ENCODE measurements around the gene TIMD4. TPM values are rescaled to one million over a fixed set of nuclear protein-coding genes. Genes with fewer than 3 reads are reported as not detected.
"Not testable (repeated sequence)": the region's sequence is repeated elsewhere in the genome, so short reads cannot be mapped to it uniquely, and the experiment has no call there.

The TIMD4 gene
- total RNA-seq, 2 experiments from 2014 or later = 2.7 to 4.0 TPM

- peaks cover 32% of the 10 kb centered on the region for H3K4me1 Mint-ChIP-seq (ENCODE audit: low read depth)
- CTCF ChIA-PET = no interaction called here
- peaks cover 43% of the 10 kb centered on the region for H3K36me3 Mint-ChIP-seq (ENCODE audit: low read depth)
- ATAC-seq = no peak
- no peak overlapping the region for H3K27ac Mint-ChIP-seq
- POLR2A ChIA-PET = no interaction called here
- no peak overlapping the region for H3K4me3 Mint-ChIP-seq
- H3K27me3 Mint-ChIP-seq (ENCODE audit: low read depth) = no peaks in the 10 kb centered on the region
- H3K9me3 Mint-ChIP-seq (ENCODE audit: insufficient read depth) = no peaks in the 10 kb centered on the region
- DNase-seq = no peak
Observed at GRCh38 chr5:156950716-156951115, 12.3 kb downstream of the TIMD4 start.

- POLR2A ChIA-PET = no interaction called here
- Mint-ChIP-seq H3K36me3 (ENCODE audit: low read depth) (peaks cover 49% of the 10 kb centered on the region), H3K27ac (peak overlapping the region; percentile 68), H3K9me3 (ENCODE audit: insufficient read depth) (no peaks in the 10 kb centered on the region), H3K27me3 (ENCODE audit: low read depth) (no peaks in the 10 kb centered on the region), H3K4me1 (ENCODE audit: low read depth) (peaks cover 39% of the 10 kb centered on the region), H3K4me3 (no peak overlapping the region)
- CTCF ChIA-PET = interaction anchor here (0.9 to 2.2 kb wide), 4 partner anchors 8 to 75 kb away, joined by 3 to 5 read pairs (median 3); no protein-coding TSS in a partner anchor
- ATAC-seq = no peak
- no peak for DNase-seq
Observed at GRCh38 chr5:156949424-156949823, 13.6 kb downstream of the TIMD4 start.

- Mint-ChIP-seq H3K9me3 (ENCODE audit: insufficient read depth) (no peaks in the 10 kb centered on the region), H3K27me3 (ENCODE audit: low read depth) (no peaks in the 10 kb centered on the region)
Observed at GRCh38 chr5:156947925-156948324, 15.1 kb downstream of the TIMD4 start.

GRCh38 chr5:156942064-156942463 lies 21.0 kb downstream of the TIMD4 start:
- no peaks in the 10 kb centered on the region for H3K27me3 Mint-ChIP-seq (ENCODE audit: low read depth)
- peaks cover 15% of the 10 kb centered on the region for H3K9me3 Mint-ChIP-seq (ENCODE audit: insufficient read depth)
- ChIA-PET POLR2A (interaction anchor here (1.0 to 2.1 kb wide), 4 partner anchors 14 to 200 kb away, joined by 3 to 9 read pairs (median 4); partner anchors contain the start of genes HAVCR2 and MED7), CTCF (interaction anchor here (0.8 to 2.4 kb wide), 11 partner anchors 8 to 234 kb away, joined by 3 to 11 read pairs (median 5); no protein-coding TSS in a partner anchor)
- ATAC-seq (peak; percentile 76), DNase-seq (no peak)
- peak overlapping the region; percentile 20 for H3K4me3 Mint-ChIP-seq
- H3K4me1 Mint-ChIP-seq (ENCODE audit: low read depth) = peaks cover 57% of the 10 kb centered on the region
- peak overlapping the region; percentile 94 for H3K27ac Mint-ChIP-seq
- peaks cover 51% of the 10 kb centered on the region for H3K36me3 Mint-ChIP-seq (ENCODE audit: low read depth)

More at GRCh38 chr5:156947925-156948324, 15.1 kb downstream of the TIMD4 start:
- ATAC-seq = peak; percentile 76
- Mint-ChIP-seq H3K4me1 (ENCODE audit: low read depth) (peaks cover 47% of the 10 kb centered on the region), H3K4me3 (no peak overlapping the region), H3K27ac (peak overlapping the region; percentile 61), H3K36me3 (ENCODE audit: low read depth) (peaks cover 54% of the 10 kb centered on the region)
- ChIA-PET POLR2A (no interaction called here), CTCF (no interaction called here)
- DNase-seq = peak; percentile 77

- CTCF ChIA-PET = interaction anchor here (0.9 kb wide), 1 partner anchor 86 kb away, joined by 4 read pairs; no protein-coding TSS in a partner anchor
- Mint-ChIP-seq H3K36me3 (ENCODE audit: low read depth) (peaks cover 46% of the 10 kb centered on the region), H3K4me1 (ENCODE audit: low read depth) (peaks cover 64% of the 10 kb centered on the region), H3K27ac (peak overlapping the region; percentile 23), H3K9me3 (ENCODE audit: insufficient read depth) (peaks cover 15% of the 10 kb centered on the region)
- DNase-seq; H3K27me3 Mint-ChIP-seq (ENCODE audit: low read depth); H3K4me3 Mint-ChIP-seq; POLR2A ChIA-PET; ATAC-seq: not testable (repeated sequence)
Observed at GRCh38 chr5:156940462-156940861, 22.6 kb downstream of the TIMD4 start.

GRCh38 chr5:156936972-156937371 lies 26.1 kb downstream of the TIMD4 start:
- ChIA-PET POLR2A (no interaction called here), CTCF (interaction anchor here (0.9 to 6.5 kb wide), 7 partner anchors 16 to 195 kb away, joined by 3 to 44 read pairs (median 3); partner anchors contain the start of gene HAVCR2)
- DNase-seq (no peak), ATAC-seq (no peak)
- peaks cover 75% of the 10 kb centered on the region for H3K4me1 Mint-ChIP-seq (ENCODE audit: low read depth)
- H3K27ac Mint-ChIP-seq = no peak overlapping the region
- peaks cover 15% of the 10 kb centered on the region for H3K9me3 Mint-ChIP-seq (ENCODE audit: insufficient read depth)
- no peaks in the 10 kb centered on the region for H3K27me3 Mint-ChIP-seq (ENCODE audit: low read depth)
- H3K4me3 Mint-ChIP-seq = no peak overlapping the region
- H3K36me3 Mint-ChIP-seq (ENCODE audit: low read depth) = peaks cover 34% of the 10 kb centered on the region

- no peaks in the 10 kb centered on the region for H3K27me3 Mint-ChIP-seq (ENCODE audit: low read depth)
- CTCF ChIA-PET = interaction anchor here (0.6 to 6.5 kb wide), 27 partner anchors 8 to 267 kb away, joined by 3 to 44 read pairs (median 3); no protein-coding TSS in a partner anchor
- DNase-seq (peak; percentile 82), ATAC-seq (peak; percentile 57)
- H3K36me3 Mint-ChIP-seq (ENCODE audit: low read depth) = peaks cover 40% of the 10 kb centered on the region
- peaks cover 16% of the 10 kb centered on the region for H3K9me3 Mint-ChIP-seq (ENCODE audit: insufficient read depth)
- peaks cover 82% of the 10 kb centered on the region for H3K4me1 Mint-ChIP-seq (ENCODE audit: low read depth)
- POLR2A ChIA-PET = interaction anchor here (0.8 to 1.4 kb wide), 2 partner anchors 14 to 87 kb away, joined by 3 to 4 read pairs; no protein-coding TSS in a partner anchor
- peak overlapping the region; percentile 41 for H3K27ac Mint-ChIP-seq
- H3K4me3 Mint-ChIP-seq = peak overlapping the region; percentile 18
Observed at GRCh38 chr5:156934450-156935211, 28.4 kb downstream of the TIMD4 start.

GRCh38 chr5:156929366-156929948 lies 33.6 kb downstream of the TIMD4 start:
- DNase-seq (no peak), ATAC-seq (peak; percentile 63)
- Mint-ChIP-seq H3K4me3 (no peak overlapping the region), H3K27ac (peak overlapping the region; percentile 89), H3K27me3 (ENCODE audit: low read depth) (no peaks in the 10 kb centered on the region), H3K36me3 (ENCODE audit: low read depth) (peaks cover 49% of the 10 kb centered on the region), H3K9me3 (ENCODE audit: insufficient read depth) (peaks cover 6% of the 10 kb centered on the region), H3K4me1 (ENCODE audit: low read depth) (peaks cover 86% of the 10 kb centered on the region)
- POLR2A ChIA-PET = interaction anchor here (0.6 to 3.9 kb wide), 4 partner anchors 9 to 225 kb away, joined by 3 to 19 read pairs (median 7); partner anchors contain the start of gene MED7
- CTCF ChIA-PET = interaction anchor here (1.0 to 4.5 kb wide), 7 partner anchors 9 to 213 kb away, joined by 3 to 26 read pairs (median 3); partner anchors contain the start of gene MED7

GRCh38 chr5:156927545-156927944 lies 35.5 kb downstream of the TIMD4 start:
- Mint-ChIP-seq H3K36me3 (ENCODE audit: low read depth) (peaks cover 50% of the 10 kb centered on the region), H3K27me3 (ENCODE audit: low read depth) (no peaks in the 10 kb centered on the region), H3K27ac (peak overlapping the region; percentile 89), H3K4me1 (ENCODE audit: low read depth) (peaks cover 74% of the 10 kb centered on the region), H3K4me3 (no peak overlapping the region), H3K9me3 (ENCODE audit: insufficient read depth) (peaks cover 6% of the 10 kb centered on the region)
- no peak for ATAC-seq
- CTCF ChIA-PET = interaction anchor here (1.5 to 2.8 kb wide), 4 partner anchors 8 to 91 kb away, joined by 3 to 16 read pairs (median 6); no protein-coding TSS in a partner anchor
- POLR2A ChIA-PET = interaction anchor here (1.6 to 3.9 kb wide), 2 partner anchors 14 to 215 kb away, joined by 3 to 19 read pairs; partner anchors contain the start of gene MED7
- DNase-seq = no peak

GRCh38 chr5:156925767-156926166 lies 37.3 kb downstream of the TIMD4 start:
- H3K9me3 Mint-ChIP-seq (ENCODE audit: insufficient read depth); H3K4me3 Mint-ChIP-seq; CTCF ChIA-PET; ATAC-seq; DNase-seq; H3K27me3 Mint-ChIP-seq (ENCODE audit: low read depth); POLR2A ChIA-PET; H3K27ac Mint-ChIP-seq: not testable (repeated sequence)
- peaks cover 43% of the 10 kb centered on the region for H3K36me3 Mint-ChIP-seq (ENCODE audit: low read depth)
- H3K4me1 Mint-ChIP-seq (ENCODE audit: low read depth) = peaks cover 76% of the 10 kb centered on the region

GRCh38 chr5:156922207-156922792 lies 40.7 kb downstream of the TIMD4 start:
- H3K4me1 Mint-ChIP-seq (ENCODE audit: low read depth) = peaks cover 77% of the 10 kb centered on the region
- H3K36me3 Mint-ChIP-seq (ENCODE audit: low read depth) = peaks cover 44% of the 10 kb centered on the region
- ChIA-PET POLR2A (interaction anchor here (0.8 to 3.8 kb wide), 4 partner anchors 8 to 350 kb away, joined by 3 to 22 read pairs (median 6); no protein-coding TSS in a partner anchor), CTCF (interaction anchor here (1.4 to 4.4 kb wide), 5 partner anchors 8 to 210 kb away, joined by 5 to 44 read pairs (median 26); no protein-coding TSS in a partner anchor)
- peak overlapping the region; percentile 82 for H3K27ac Mint-ChIP-seq
- H3K4me3 Mint-ChIP-seq = peak overlapping the region; percentile 67
- H3K27me3 Mint-ChIP-seq (ENCODE audit: low read depth) = no peaks in the 10 kb centered on the region
- DNase-seq = peak; percentile 39
- H3K9me3 Mint-ChIP-seq (ENCODE audit: insufficient read depth) = no peaks in the 10 kb centered on the region
- peak; percentile 76 for ATAC-seq

Measured in activated CD8-positive, alpha-beta T cell treated with anti-CD3 and anti-CD28 coated beads, Interleukin-2, amount 10 ng/mL, durations not matched to agents 7 days and 5 days (primary cell).